Mammary epithelial cell (primary cell): ENCODE data around the gene PDK2.

Experiments
- CTCF ChIP-seq, 2 donors: IDR thresholded peaks in 1 of 2; conservative IDR thresholded peaks in 1 of 2; 2 replicates each; pipeline ENCODE4 v1.5.1; 2011 to 2012; ENCODE audit warnings: inconsistent platforms in 2 of 2, low read length in 2 of 2, mild to moderate bottlenecking in 2 of 2, control low read depth in 1 of 2, low read depth in 1 of 2; ENCODE audit not compliant: insufficient read depth in 1 of 2; ENCODE audit errors: extremely low read depth in 1 of 2
- EZH2 ChIP-seq: IDR thresholded peaks from 2 replicates; pipeline ENCODE4 v1.6.1; 2012; ENCODE audit warnings: low read length, inconsistent platforms, borderline replicate concordance

GRCh38 chr17:50102164-50102991, 7.2 kb downstream of the PDK2 start:
- TF ChIP-seq CTCF (conservative IDR thresholded peaks at IDR 0.05 in 1 of 2, IDR thresholded peaks at IDR 0.05 in 1 of 2; ENCODE audit: extremely low read depth in 1 of 2, insufficient read depth in 1 of 2, low read depth in 1 of 2, low read length in 2 of 2) (no peak), EZH2 (no peak)
